Testis (tissue), 2 donors: ENCODE measurements around the gene PET100.

ENCODE experiments used
- CTCF ChIP-seq, 3 experiments: fragments of 450-650 bp in 2 of 3; fragments of 200-600 bp in 1 of 3; sonication (generic) in 1 of 3; IDR thresholded peaks; one replicate each; pipeline ENCODE4 v1.5.1; 2016 to 2019; ENCODE audit warnings: antibody characterized with exemption in 3 of 3, mild to moderate bottlenecking in 2 of 3, moderate library complexity in 1 of 3
- POLR2A ChIP-seq: fragments of 450-650 bp; IDR thresholded peaks from one replicate; pipeline ENCODE4 v1.6.1; 2017; ENCODE audit warnings: antibody characterized with exemption, mild to moderate bottlenecking, moderate library complexity

- TF ChIP-seq POLR2A (no peak), CTCF (IDR thresholded peaks at IDR 0.05) (no peak)
Observed at GRCh38 chr19:7670150-7670783, 40.7 kb downstream of the PET100 start.
